Endothelial cell of umbilical vein (primary cell): ENCODE measurements around the gene TCF7L2. TPM values are rescaled to one million over a fixed set of nuclear protein-coding genes. Genes with fewer than 3 reads are reported as not detected.

ENCODE experiments used
- BruUV-seq: library from RNA; stranded (reverse); fragments of 400-500 nt; replicated peaks from 2 replicates; lab custom pipeline; 2021; lab: Mats Ljungman, UMichigan
- CTCF ChIA-PET: fragments of 300-600, 350-600 bp; sonication (Branson Sonifier 250); formaldehyde crosslinking; loops from one replicate; lab custom pipeline; 2021; ENCODE audit warnings: antibody characterized with exemption, inconsistent platforms; lab: Charles Lee
- POLR2A ChIA-PET: fragments of 300-600, 350-600 bp; sonication (Branson Sonifier 250); formaldehyde crosslinking; loops from one replicate; lab custom pipeline; 2021; ENCODE audit warnings: antibody characterized with exemption, inconsistent platforms; lab: Charles Lee
- DNase-seq: peaks from one replicate; pipeline ENCODE4 v3.0.0-alpha.2; 2011; ENCODE audit warnings: low read depth, low spot score
- FAIRE-seq: peaks from 2 replicates; lab custom pipeline; 2011; peaks lifted over from hg19 to GRCh38; lab: Jason Lieb, UNC
- H2AFZ ChIP-seq: 2 replicates; pipeline ENCODE4 v1.6.0; 2012; ENCODE audit warnings: low read depth, low read length, control low read depth, inconsistent platforms
- H3K27ac ChIP-seq: 2 replicates; pipeline ENCODE4 v1.5.1; 2011; ENCODE audit warnings: low read depth, mild to moderate bottlenecking, control low read depth, low read length, moderate library complexity; ENCODE audit not compliant: insufficient read depth
- H3K27me3 ChIP-seq, 2 experiments: 2 replicates each; pipeline versions ENCODE4 v1.6.0 to v1.6.1; 2011; ENCODE audit warnings: low read length in 2 of 2, mixed read lengths in 1 of 2; ENCODE audit not compliant: control insufficient read depth in 2 of 2, insufficient read depth in 2 of 2
- H3K36me3 ChIP-seq, 2 experiments: 2 replicates in 1 of 2; 3 replicates in 1 of 2; pipeline ENCODE4 v1.5.1; 2011; ENCODE audit warnings: low read length in 2 of 2, mild to moderate bottlenecking in 1 of 2, moderate library complexity in 1 of 2; ENCODE audit not compliant: control insufficient read depth in 2 of 2, insufficient read depth in 2 of 2; ENCODE audit errors: extremely low read depth in 1 of 2
- H3K4me1 ChIP-seq: 3 replicates; pipeline ENCODE4 v1.5.1; 2011; ENCODE audit warnings: mild to moderate bottlenecking, low read length; ENCODE audit not compliant: control insufficient read depth, insufficient read depth; ENCODE audit errors: extremely low read depth
- H3K4me2 ChIP-seq: 2 replicates; pipeline ENCODE4 v1.6.1; 2011; ENCODE audit warnings: low read length, control low read depth, mixed read lengths; ENCODE audit not compliant: insufficient read depth
- H3K4me3 ChIP-seq, 3 experiments: fragments of 200-600 bp in 1 of 3; sonication (generic), shearing (Covaris generic) in 1 of 3; replicated peaks in 1 of 3; 2 replicates each; pipeline ENCODE4 v1.5.1; 2011 to 2016; ENCODE audit warnings: control low read depth in 3 of 3, low read length in 3 of 3, mild to moderate bottlenecking in 2 of 3, inconsistent platforms in 1 of 3, low read depth in 1 of 3, moderate library complexity in 1 of 3; ENCODE audit not compliant: insufficient read depth in 1 of 3
- H3K79me2 ChIP-seq: 2 replicates; pipeline ENCODE4 v1.6.0; 2012; ENCODE audit warnings: low read length, inconsistent platforms; ENCODE audit not compliant: control insufficient read depth, insufficient read depth
- H3K9ac ChIP-seq: replicated peaks from 2 replicates; pipeline ENCODE3; 2011; ENCODE audit warnings: low read length, control low read depth; ENCODE audit not compliant: insufficient read depth; ENCODE audit errors: extremely low read depth
- H3K9me1 ChIP-seq: replicated peaks from 3 replicates; pipeline ENCODE4 v1.6.0; 2011; ENCODE audit warnings: mild to moderate bottlenecking, low read length; ENCODE audit not compliant: control insufficient read depth, insufficient read depth; ENCODE audit errors: extremely low read depth
- H3K9me3 ChIP-seq: replicated peaks from 2 replicates; pipeline ENCODE4 v1.5.1; 2012; ENCODE audit warnings: low read length, inconsistent platforms; ENCODE audit not compliant: control insufficient read depth, insufficient read depth
- H4K20me1 ChIP-seq: replicated peaks from 2 replicates; pipeline ENCODE3; 2011; ENCODE audit warnings: mild to moderate bottlenecking, low read length; ENCODE audit not compliant: control insufficient read depth, insufficient read depth; ENCODE audit errors: extremely low read depth
- EZH2 ChIP-seq: IDR thresholded peaks from 2 replicates; pipeline ENCODE4 v1.6.1; 2012; ENCODE audit warnings: borderline replicate concordance, low read depth, mild to moderate bottlenecking, moderate library complexity, low read length, inconsistent platforms; ENCODE audit not compliant: severe bottlenecking
- FOS ChIP-seq: IDR thresholded peaks from 2 replicates; pipeline ENCODE4 v1.6.1; 2011; ENCODE audit warnings: mild to moderate bottlenecking, low read length, moderate library complexity, borderline replicate concordance; ENCODE audit not compliant: insufficient read depth
- GATA2 ChIP-seq: IDR thresholded peaks from 2 replicates; pipeline ENCODE4 v1.7.0; 2011; ENCODE audit warnings: low read depth, mild to moderate bottlenecking, moderate library complexity, mixed read lengths, low read length; ENCODE audit not compliant: insufficient read length, insufficient read depth
- JUN ChIP-seq: IDR thresholded peaks from 2 replicates; pipeline ENCODE4 v1.6.1; 2011; ENCODE audit warnings: borderline replicate concordance, low read depth; ENCODE audit not compliant: insufficient read length, insufficient read depth
- MYC ChIP-seq: IDR thresholded peaks from one replicate; pipeline ENCODE4 v1.6.1; 2011; ENCODE audit warnings: mild to moderate bottlenecking, low read depth, low read length
- POLR2A ChIP-seq: IDR thresholded peaks from 2 replicates; pipeline ENCODE4 v1.6.1; 2012; ENCODE audit warnings: low read depth, mild to moderate bottlenecking, control low read depth, low read length
- POLR2AphosphoS5 ChIP-seq: IDR thresholded peaks from 2 replicates; pipeline ENCODE4 v1.6.1; 2012; ENCODE audit warnings: low read depth, mild to moderate bottlenecking, control low read depth, low read length, moderate library complexity; ENCODE audit not compliant: insufficient read depth
- dilution Hi-C: fragments of 300-500 bp; cut with MboI; formaldehyde crosslinking; loops from one replicate; pipeline ENCODE4 v1.15.0; 2019; ENCODE audit warnings: low sequenced_read_pairs; ENCODE audit not compliant: extremely low pct_ligation_motif_present
- intact Hi-C: fragments of 100-400 bp; cut with micrococcal nuclease; formaldehyde crosslinking; loops from one replicate; pipeline ENCODE4 v1.10.0; 2022
- polyA plus RNA-seq, 4 experiments: library from polyadenylated mRNA; depleted of rRNA in 3 of 4; stranded (reverse) in 3 of 4; unstranded in 1 of 4; fragments of >200 nt; gene quantifications; 2 replicates each; pipeline versions ENCODE4 v1.2.1 to v1.2.3, GENCODE V29; 2011 to 2012; ENCODE audit warnings: missing spikeins in 1 of 4
- total RNA-seq: library from RNA; stranded (reverse); gene quantifications from 2 replicates; pipeline ENCODE4 v1.2.3, GENCODE V29; 2021
- TF ChIP-seq, protein P1 (sequence below): IDR thresholded peaks from 2 replicates; pipeline ENCODE4 v1.6.1; 2011; ENCODE audit not compliant: insufficient read depth, insufficient read length
- TF ChIP-seq, protein P2 (sequence below), 2 donors: IDR thresholded peaks; 1 replicate in 1 of 2; 2 replicates in 1 of 2; pipeline ENCODE4 v1.5.1; 2011; ENCODE audit warnings: low read length in 2 of 2, mild to moderate bottlenecking in 2 of 2, moderate library complexity in 2 of 2, control low read depth in 1 of 2, inconsistent platforms in 1 of 2, low read depth in 1 of 2; ENCODE audit not compliant: insufficient read depth in 1 of 2; ENCODE audit errors: extremely low read depth in 1 of 2

Gene TCF7L2
- total and polyA plus RNA-seq, 2 donors (not counting 3 experiments of a cell fraction or from before 2014, with no cell fraction given): 9.9 to 21.8 TPM

DNA sequence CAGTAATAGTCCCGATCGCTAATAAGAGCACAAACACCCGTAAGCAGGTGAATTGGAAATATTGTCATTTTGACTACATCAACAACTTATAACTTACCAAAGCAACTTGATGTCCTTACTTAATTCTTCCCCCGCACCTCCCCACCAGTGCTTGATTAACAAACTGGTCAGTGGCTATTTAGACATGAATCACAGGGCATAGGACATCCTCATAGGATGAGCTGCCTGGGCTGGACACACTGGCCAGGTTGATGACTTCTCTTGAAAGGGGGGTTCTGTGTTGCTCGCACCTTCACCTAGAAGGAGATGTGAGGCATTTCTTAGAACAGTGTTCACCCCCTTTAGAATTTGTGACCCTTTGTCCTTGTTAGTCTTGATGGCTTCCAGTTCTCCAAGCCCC is 163.2 kb downstream of the TCF7L2 start:
- dilution Hi-C loops: loop anchor here (25.0 kb wide), 1 partner anchor 551 kb away; no protein-coding TSS in a partner anchor
- H3K27me3 ChIP-seq: no peaks in the 10 kb centered on the region

More for the DNA sequence above, 163.2 kb downstream of the TCF7L2 start:
- Histone ChIP-seq H3K9me1 (no peaks in the 10 kb centered on the region), H4K20me1 (no peaks in the 10 kb centered on the region), H3K9ac (no peak overlapping the region), H3K79me2 (no peaks in the 10 kb centered on the region), H3K4me2 (no peak overlapping the region), H2AFZ (no peak overlapping the region), H3K9me3 (no peaks in the 10 kb centered on the region), H3K27ac (no peak overlapping the region), H3K4me1 (no peaks in the 10 kb centered on the region), H3K4me3 (no peak overlapping the region), H3K36me3 (no peaks in the 10 kb centered on the region)
- DNase-seq (no peak), FAIRE-seq (no peak)
- BruUV-seq: no TSS peak
- no peak for TF ChIP-seq EZH2
- TF ChIP-seq POLR2AphosphoS5: no peak
- TF ChIP-seq, protein P1, sequence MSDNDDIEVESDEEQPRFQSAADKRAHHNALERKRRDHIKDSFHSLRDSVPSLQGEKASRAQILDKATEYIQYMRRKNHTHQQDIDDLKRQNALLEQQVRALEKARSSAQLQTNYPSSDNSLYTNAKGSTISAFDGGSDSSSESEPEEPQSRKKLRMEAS: no peak
- no peak for TF ChIP-seq POLR2A
- TF ChIP-seq GATA2: no peak
- TF ChIP-seq JUN: no peak
- TF ChIP-seq, protein P2, sequence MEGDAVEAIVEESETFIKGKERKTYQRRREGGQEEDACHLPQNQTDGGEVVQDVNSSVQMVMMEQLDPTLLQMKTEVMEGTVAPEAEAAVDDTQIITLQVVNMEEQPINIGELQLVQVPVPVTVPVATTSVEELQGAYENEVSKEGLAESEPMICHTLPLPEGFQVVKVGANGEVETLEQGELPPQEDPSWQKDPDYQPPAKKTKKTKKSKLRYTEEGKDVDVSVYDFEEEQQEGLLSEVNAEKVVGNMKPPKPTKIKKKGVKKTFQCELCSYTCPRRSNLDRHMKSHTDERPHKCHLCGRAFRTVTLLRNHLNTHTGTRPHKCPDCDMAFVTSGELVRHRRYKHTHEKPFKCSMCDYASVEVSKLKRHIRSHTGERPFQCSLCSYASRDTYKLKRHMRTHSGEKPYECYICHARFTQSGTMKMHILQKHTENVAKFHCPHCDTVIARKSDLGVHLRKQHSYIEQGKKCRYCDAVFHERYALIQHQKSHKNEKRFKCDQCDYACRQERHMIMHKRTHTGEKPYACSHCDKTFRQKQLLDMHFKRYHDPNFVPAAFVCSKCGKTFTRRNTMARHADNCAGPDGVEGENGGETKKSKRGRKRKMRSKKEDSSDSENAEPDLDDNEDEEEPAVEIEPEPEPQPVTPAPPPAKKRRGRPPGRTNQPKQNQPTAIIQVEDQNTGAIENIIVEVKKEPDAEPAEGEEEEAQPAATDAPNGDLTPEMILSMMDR (IDR thresholded peaks at IDR 0.05; ENCODE audit: extremely low read depth in 1 of 2, insufficient read depth in 1 of 2, low read depth in 1 of 2, low read length in 2 of 2): no peak
- TF ChIP-seq FOS: no peak
- TF ChIP-seq MYC: no peak
- intact Hi-C loops: no loop called here
- CTCF ChIA-PET: no interaction called here
- POLR2A ChIA-PET: no interaction called here
